Activated CD4-positive, CD25-positive, alpha-beta regulatory T cell treated with anti-CD3 and anti-CD28 coated beads, Interleukin-2, amount 50 U/mL, for 16 hours (primary cell): ENCODE results near the gene MOB3A.
"Not testable (repeated sequence)": the region's sequence is repeated elsewhere in the genome, so short reads cannot be mapped to it uniquely, and the experiment has no call there.

ENCODE experiments used
- DNase-seq: peaks from one replicate; pipeline ENCODE4 v3.0.0-alpha.2; 2020; ENCODE audit warnings: low read depth, low spot score

MOB3A gene

GRCh38 chr19:2034253-2034652 is 61.9 kb downstream of the MOB3A start:
- not testable (repeated sequence) for DNase-seq

GRCh38 chr19:2033825-2034159 is 62.3 kb downstream of the MOB3A start:
- no peak for DNase-seq

- DNase-seq = no peak
Measured at GRCh38 chr19:2033115-2033824, 62.9 kb downstream of the MOB3A start.

GRCh38 chr19:2032296-2032941 is 63.7 kb downstream of the MOB3A start:
- no peak for DNase-seq

GRCh38 chr19:2027361-2027760 is 68.8 kb downstream of the MOB3A start:
- no peak for DNase-seq

- no peak for DNase-seq
Measured at GRCh38 chr19:2026770-2027169, 69.4 kb downstream of the MOB3A start.

- DNase-seq = no peak
Measured at GRCh38 chr19:2022289-2022688, 73.8 kb downstream of the MOB3A start.

GRCh38 chr19:2021453-2022140 is 74.5 kb downstream of the MOB3A start:
- no peak for DNase-seq
